ENCODE data around the gene ABCC8. TPM values are rescaled to one million over a fixed set of nuclear protein-coding genes. Genes with fewer than 3 reads are reported as not detected.

Gene ABCC8
- polyA plus RNA-seq, 2 of the 4 experiments (the other 2 are of a cell fraction), result 1.1 to 2.0 TPM

- ATAC-seq, result peak; percentile 87 to 88
Measured at GRCh38 chr11:17352950-17353820, 123.5 kb downstream of the ABCC8 start.

GRCh38 chr11:17351510-17352176 lies 125.0 kb downstream of the ABCC8 start, which contains the start of gene NCR3LG1:
Gene NCR3LG1 (plus strand): TSS chr11:17351800. CDS start chr11:17351970, 170 bp downstream.
- ATAC-seq, result peak; percentile 34 to 38
- ChIA-PET CTCF (interaction anchor here (0.8 to 3.5 kb wide), 2 partner anchors 70 to 122 kb away, joined by 3 to 15 read pairs; no protein-coding TSS in a partner anchor), POLR2A (interaction anchor here (0.6 to 2.1 kb wide), 2 partner anchors 75 to 144 kb away, joined by 4 to 11 read pairs; partner anchors contain the start of genes NUCB2 and PIK3C2A)
- Histone ChIP-seq H3K27ac (peak within 1 kb of the TSS; percentile 69 to 86), H3K4me3 (peak within 1 kb of the TSS; percentile 51), H3K9me3 (no peaks in the 10 kb centered on the region), H3K4me1 (no peaks in the 10 kb centered on the region; the same call in 2 of the 3 replicates), H3K4me2 (peak within 1 kb of the TSS; percentile 96)
- peak; percentile 38 to 45 for DNase-seq (ENCODE audit: low read depth in 1 of 2, low spot score in 1 of 2)
- WGBS (ENCODE audit: missing lambda C conversion rate), result 11% methylated on average over 29 of the region's 61 CpGs
- TF ChIP-seq TFCP2L1 (CRISPR knock-in tag; IDR thresholded peaks at IDR 0.05) (no peak), RARB (CRISPR knock-in tag; IDR thresholded peaks at IDR 0.05) (no peak), CHD2 (IDR thresholded peaks at IDR 0.05; ENCODE audit: low read length, partially characterized antibody) (peak; percentile 67), MYC (IDR thresholded peaks at IDR 0.05; ENCODE audit: borderline replicate concordance, low read length) (peak; percentile 82; the same call in 1 of the 2 replicates), ATOH8 (CRISPR knock-in tag; IDR thresholded peaks at IDR 0.05; ENCODE audit: low read depth) (no peak), CEBPB (IDR thresholded peaks at IDR 0.05) (peak in 1 of 2 experiments; percentile 70; a peak in 2 of 4 replicates), GATA3 (IDR thresholded peaks at IDR 0.05; ENCODE audit: borderline replicate concordance) (no peak), HOXB5 (CRISPR knock-in tag; IDR thresholded peaks at IDR 0.05) (no peak), BHLHE40 (IDR thresholded peaks at IDR 0.05; ENCODE audit: low read depth, low read length) (no peak)
- TF ChIP-seq, protein P1, sequence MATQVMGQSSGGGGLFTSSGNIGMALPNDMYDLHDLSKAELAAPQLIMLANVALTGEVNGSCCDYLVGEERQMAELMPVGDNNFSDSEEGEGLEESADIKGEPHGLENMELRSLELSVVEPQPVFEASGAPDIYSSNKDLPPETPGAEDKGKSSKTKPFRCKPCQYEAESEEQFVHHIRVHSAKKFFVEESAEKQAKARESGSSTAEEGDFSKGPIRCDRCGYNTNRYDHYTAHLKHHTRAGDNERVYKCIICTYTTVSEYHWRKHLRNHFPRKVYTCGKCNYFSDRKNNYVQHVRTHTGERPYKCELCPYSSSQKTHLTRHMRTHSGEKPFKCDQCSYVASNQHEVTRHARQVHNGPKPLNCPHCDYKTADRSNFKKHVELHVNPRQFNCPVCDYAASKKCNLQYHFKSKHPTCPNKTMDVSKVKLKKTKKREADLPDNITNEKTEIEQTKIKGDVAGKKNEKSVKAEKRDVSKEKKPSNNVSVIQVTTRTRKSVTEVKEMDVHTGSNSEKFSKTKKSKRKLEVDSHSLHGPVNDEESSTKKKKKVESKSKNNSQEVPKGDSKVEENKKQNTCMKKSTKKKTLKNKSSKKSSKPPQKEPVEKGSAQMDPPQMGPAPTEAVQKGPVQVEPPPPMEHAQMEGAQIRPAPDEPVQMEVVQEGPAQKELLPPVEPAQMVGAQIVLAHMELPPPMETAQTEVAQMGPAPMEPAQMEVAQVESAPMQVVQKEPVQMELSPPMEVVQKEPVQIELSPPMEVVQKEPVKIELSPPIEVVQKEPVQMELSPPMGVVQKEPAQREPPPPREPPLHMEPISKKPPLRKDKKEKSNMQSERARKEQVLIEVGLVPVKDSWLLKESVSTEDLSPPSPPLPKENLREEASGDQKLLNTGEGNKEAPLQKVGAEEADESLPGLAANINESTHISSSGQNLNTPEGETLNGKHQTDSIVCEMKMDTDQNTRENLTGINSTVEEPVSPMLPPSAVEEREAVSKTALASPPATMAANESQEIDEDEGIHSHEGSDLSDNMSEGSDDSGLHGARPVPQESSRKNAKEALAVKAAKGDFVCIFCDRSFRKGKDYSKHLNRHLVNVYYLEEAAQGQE (IDR thresholded peaks at IDR 0.05), result peak; percentile 51; the same call in 1 of the 2 replicates
- TF ChIP-seq, protein P2, sequence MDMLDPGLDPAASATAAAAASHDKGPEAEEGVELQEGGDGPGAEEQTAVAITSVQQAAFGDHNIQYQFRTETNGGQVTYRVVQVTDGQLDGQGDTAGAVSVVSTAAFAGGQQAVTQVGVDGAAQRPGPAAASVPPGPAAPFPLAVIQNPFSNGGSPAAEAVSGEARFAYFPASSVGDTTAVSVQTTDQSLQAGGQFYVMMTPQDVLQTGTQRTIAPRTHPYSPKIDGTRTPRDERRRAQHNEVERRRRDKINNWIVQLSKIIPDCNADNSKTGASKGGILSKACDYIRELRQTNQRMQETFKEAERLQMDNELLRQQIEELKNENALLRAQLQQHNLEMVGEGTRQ (IDR thresholded peaks at IDR 0.05), result peak; percentile 33; the same call in 1 of the 2 replicates
- TF ChIP-seq, protein P3, sequence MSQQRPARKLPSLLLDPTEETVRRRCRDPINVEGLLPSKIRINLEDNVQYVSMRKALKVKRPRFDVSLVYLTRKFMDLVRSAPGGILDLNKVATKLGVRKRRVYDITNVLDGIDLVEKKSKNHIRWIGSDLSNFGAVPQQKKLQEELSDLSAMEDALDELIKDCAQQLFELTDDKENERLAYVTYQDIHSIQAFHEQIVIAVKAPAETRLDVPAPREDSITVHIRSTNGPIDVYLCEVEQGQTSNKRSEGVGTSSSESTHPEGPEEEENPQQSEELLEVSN (IDR thresholded peaks at IDR 0.05; ENCODE audit: borderline replicate concordance, low read depth), result peak; percentile 69; the same call in 1 of the 2 replicates
- TF ChIP-seq, protein P4, sequence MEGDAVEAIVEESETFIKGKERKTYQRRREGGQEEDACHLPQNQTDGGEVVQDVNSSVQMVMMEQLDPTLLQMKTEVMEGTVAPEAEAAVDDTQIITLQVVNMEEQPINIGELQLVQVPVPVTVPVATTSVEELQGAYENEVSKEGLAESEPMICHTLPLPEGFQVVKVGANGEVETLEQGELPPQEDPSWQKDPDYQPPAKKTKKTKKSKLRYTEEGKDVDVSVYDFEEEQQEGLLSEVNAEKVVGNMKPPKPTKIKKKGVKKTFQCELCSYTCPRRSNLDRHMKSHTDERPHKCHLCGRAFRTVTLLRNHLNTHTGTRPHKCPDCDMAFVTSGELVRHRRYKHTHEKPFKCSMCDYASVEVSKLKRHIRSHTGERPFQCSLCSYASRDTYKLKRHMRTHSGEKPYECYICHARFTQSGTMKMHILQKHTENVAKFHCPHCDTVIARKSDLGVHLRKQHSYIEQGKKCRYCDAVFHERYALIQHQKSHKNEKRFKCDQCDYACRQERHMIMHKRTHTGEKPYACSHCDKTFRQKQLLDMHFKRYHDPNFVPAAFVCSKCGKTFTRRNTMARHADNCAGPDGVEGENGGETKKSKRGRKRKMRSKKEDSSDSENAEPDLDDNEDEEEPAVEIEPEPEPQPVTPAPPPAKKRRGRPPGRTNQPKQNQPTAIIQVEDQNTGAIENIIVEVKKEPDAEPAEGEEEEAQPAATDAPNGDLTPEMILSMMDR (IDR thresholded peaks at IDR 0.05), result no peak
- TF ChIP-seq, protein P5, sequence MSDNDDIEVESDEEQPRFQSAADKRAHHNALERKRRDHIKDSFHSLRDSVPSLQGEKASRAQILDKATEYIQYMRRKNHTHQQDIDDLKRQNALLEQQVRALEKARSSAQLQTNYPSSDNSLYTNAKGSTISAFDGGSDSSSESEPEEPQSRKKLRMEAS (IDR thresholded peaks at IDR 0.05), result peak; percentile 81
- no peak for FAIRE-seq

More at GRCh38 chr11:17352950-17353820, 123.5 kb downstream of the ABCC8 start:
- DNase-seq (ENCODE audit: low read depth in 1 of 2, low spot score in 1 of 2), result peak; percentile 63 to 91
- CTCF ChIA-PET, result interaction anchor here (0.6 to 5.3 kb wide), 19 partner anchors 13 to 195 kb away, joined by 3 to 48 read pairs (median 4); partner anchors contain the start of gene NUCB2
- Histone ChIP-seq H3K4me2 (peak overlapping the region; percentile 96), H3K4me3 (peak overlapping the region; percentile 51), H3K4me1 (no peaks in the 10 kb centered on the region; the same call in 2 of the 3 replicates), H3K27ac (peak overlapping the region; percentile 69 to 86), H3K9me3 (no peaks in the 10 kb centered on the region)
- no peak for FAIRE-seq
- TF ChIP-seq, protein P2 (IDR thresholded peaks at IDR 0.05), result no peak
- 0 out of 2 replicates have a peak, but pooled peaks have one; percentile 55 for TF ChIP-seq RNF2 (IDR thresholded peaks at IDR 0.05; ENCODE audit: borderline replicate concordance, low read depth)
- peak; percentile 40; the same call in 1 of the 2 replicates for TF ChIP-seq HOXB5 (CRISPR knock-in tag; IDR thresholded peaks at IDR 0.05)
- TF ChIP-seq, protein P5 (IDR thresholded peaks at IDR 0.05), result peak; percentile 96
- no peak for TF ChIP-seq CHD2 (IDR thresholded peaks at IDR 0.05; ENCODE audit: low read length, partially characterized antibody)
- peak in 1 of 2 experiments; percentile 64; a peak in 3 of 5 replicates for TF ChIP-seq JUN (IDR thresholded peaks at IDR 0.05)
- peak; percentile 75; the same call in 1 of the 2 replicates for TF ChIP-seq MYC (IDR thresholded peaks at IDR 0.05; ENCODE audit: borderline replicate concordance, low read length)
- TF ChIP-seq, protein P3 (IDR thresholded peaks at IDR 0.05; ENCODE audit: borderline replicate concordance, low read depth), result peak; percentile 88
- peak; percentile 69; the same call in 1 of the 2 replicates for TF ChIP-seq PHF8 (IDR thresholded peaks at IDR 0.05; ENCODE audit: borderline replicate concordance, low read depth)
- TF ChIP-seq POLR2A (IDR thresholded peaks at IDR 0.05; ENCODE audit: low read length), result peak; percentile 44
- POLR2A ChIA-PET, result interaction anchor here (0.7 to 2.1 kb wide), 6 partner anchors 12 to 275 kb away, joined by 3 to 11 read pairs (median 4); partner anchors contain the start of genes NUCB2 and RPS13
- WGBS (ENCODE audit: missing lambda C conversion rate), result 1% methylated on average over 46 of the region's 69 CpGs

Measured in A549 (cell line).